Measurements from ENCODE around the gene COL5A1.

Gene COL5A1

DNA sequence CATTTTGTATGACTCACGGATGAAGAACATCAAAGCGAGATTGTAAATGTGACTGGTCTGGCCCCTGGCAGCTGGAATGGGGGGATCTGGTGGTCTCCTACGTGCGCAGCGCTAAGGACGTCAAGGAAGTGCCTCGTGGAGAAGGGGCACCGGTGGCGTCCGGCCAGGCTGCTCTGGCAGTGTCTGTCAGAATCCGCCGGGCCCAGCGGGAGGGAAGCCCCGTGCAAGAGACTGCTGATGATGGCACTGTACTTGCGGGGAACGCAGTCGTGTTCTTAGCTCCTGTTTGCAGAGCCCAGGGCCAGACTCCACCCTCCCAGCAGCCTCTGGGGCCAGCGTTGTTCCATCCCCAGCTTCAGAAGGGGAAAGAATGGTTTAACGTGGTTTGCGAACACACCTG lies 75.5 kb downstream of the COL5A1 start:
- Histone ChIP-seq H3K27me3 (replicated peaks in 2 of 5; ENCODE audit: control insufficient read depth in 4 of 5, insufficient read depth in 5 of 5, low read length in 4 of 5) (peaks cover 0 to 21% (median 4%) of the 10 kb centered on the region in 5 experiments), H3K4me3 (ENCODE audit: control insufficient read depth in 1 of 7, extremely low read depth in 1 of 7, insufficient read depth in 4 of 7, low read depth in 2 of 7, low read length in 6 of 7) (no peak overlapping the region), H3K4me1 (ENCODE audit: control extremely low read depth in 1 of 4, control insufficient read depth in 4 of 4, insufficient read depth in 4 of 4, low read length in 3 of 4) (peaks cover 0 to 3% (median 0%) of the 10 kb centered on the region in 4 experiments), H3K27ac (ENCODE audit: insufficient read depth in 1 of 2, low read depth in 1 of 2, low read length in 2 of 2, poor library complexity in 1 of 2, severe bottlenecking in 2 of 2) (no peak overlapping the region), H3K9me3 (ENCODE audit: control extremely low read depth in 1 of 5, control insufficient read depth in 4 of 5, insufficient read depth in 2 of 5, low read depth in 1 of 5, low read length in 4 of 5) (no peaks in the 10 kb centered on the region), H3K36me3 (ENCODE audit: control insufficient read depth in 4 of 4, insufficient read depth in 4 of 4, low read length in 3 of 4) (peaks cover 0 to 4% (median 0%) of the 10 kb centered on the region in 4 experiments)
- ChIA-PET POLR2A (no interaction called here), CTCF (no interaction called here)
- 95% methylated on average over 20 of the region's 20 CpGs for WGBS (ENCODE audit: insufficient coverage)
- no peak for DNase-seq

DNA sequence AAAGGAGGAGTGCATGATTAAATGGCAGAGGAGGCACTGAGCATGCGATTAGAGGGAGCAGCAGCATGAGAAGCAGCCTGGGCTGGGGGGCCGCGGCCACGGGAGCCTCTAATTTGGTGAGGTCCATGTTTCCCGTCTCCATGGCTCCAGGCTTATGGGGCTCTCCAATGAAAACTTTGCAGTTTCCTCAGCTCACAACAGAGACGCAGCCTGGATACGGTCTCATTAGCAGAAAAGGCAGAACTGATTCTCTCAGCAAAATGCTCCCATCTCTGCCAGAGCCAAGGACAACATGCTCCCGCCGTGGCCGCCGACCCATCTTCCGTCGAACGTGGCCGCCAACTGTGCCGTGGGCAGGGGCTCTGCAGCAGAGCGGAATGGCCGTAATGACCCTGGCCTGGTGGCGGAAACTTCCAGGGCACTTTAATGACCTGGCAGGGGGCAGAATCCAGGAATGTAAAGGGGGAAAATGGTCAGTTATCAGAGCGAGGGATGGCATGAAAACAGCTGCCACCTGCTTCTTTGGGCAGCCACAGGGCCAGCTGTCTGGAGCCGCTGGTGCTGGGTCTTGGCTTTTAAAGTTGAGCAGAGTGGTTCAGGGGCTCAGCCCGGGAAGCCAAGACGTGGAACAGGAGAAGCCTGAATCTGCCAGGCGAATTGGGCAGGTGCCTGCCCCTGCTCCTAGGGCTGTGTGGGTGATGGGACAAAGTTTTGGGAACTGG lies 76.5 kb downstream of the COL5A1 start:
- peaks cover 0 to 13% (median 8%) of the 10 kb centered on the region in 4 experiments for H3K4me1 ChIP-seq (ENCODE audit: control extremely low read depth in 1 of 4, control insufficient read depth in 4 of 4, insufficient read depth in 4 of 4, low read length in 3 of 4)
- H3K36me3 ChIP-seq (ENCODE audit: control insufficient read depth in 4 of 4, insufficient read depth in 4 of 4, low read length in 3 of 4) = peaks cover 0 to 3% (median 0%) of the 10 kb centered on the region in 4 experiments
- POLR2A ChIA-PET = no interaction called here

DNA sequence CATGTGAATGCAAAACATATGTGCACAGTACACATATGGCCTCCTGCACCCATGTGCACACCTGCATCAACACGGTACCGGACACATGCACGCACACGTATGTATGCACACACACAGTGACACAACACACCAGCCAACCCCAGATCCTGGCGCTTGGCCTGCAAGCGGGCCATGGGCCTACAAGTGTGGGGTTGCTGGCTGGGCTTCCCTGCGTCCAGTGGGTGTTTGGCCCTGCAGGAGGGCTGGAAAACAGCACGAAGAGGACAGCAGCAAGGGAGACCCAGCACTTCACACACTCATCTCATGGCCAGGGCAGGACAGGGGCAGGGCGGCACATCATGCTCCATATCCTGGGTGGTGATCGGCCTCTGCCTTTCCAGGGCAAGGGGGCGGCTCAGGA lies 77.7 kb downstream of the COL5A1 start:
- Histone ChIP-seq H3K9me3 (ENCODE audit: control extremely low read depth in 1 of 5, control insufficient read depth in 4 of 5, insufficient read depth in 2 of 5, low read depth in 1 of 5, low read length in 4 of 5) (no peaks in the 10 kb centered on the region), H3K27me3 (replicated peaks in 2 of 5; ENCODE audit: control insufficient read depth in 4 of 5, insufficient read depth in 5 of 5, low read length in 4 of 5) (peaks cover 0 to 26% (median 6%) of the 10 kb centered on the region in 5 experiments), H3K4me3 (ENCODE audit: control insufficient read depth in 1 of 7, extremely low read depth in 1 of 7, insufficient read depth in 4 of 7, low read depth in 2 of 7, low read length in 6 of 7) (no peak overlapping the region), H3K36me3 (ENCODE audit: control insufficient read depth in 4 of 4, insufficient read depth in 4 of 4, low read length in 3 of 4) (no peaks in the 10 kb centered on the region), H3K4me1 (ENCODE audit: control extremely low read depth in 1 of 4, control insufficient read depth in 4 of 4, insufficient read depth in 4 of 4, low read length in 3 of 4) (peaks cover 0 to 25% (median 21%) of the 10 kb centered on the region in 4 experiments), H3K27ac (ENCODE audit: insufficient read depth in 1 of 2, low read depth in 1 of 2, low read length in 2 of 2, poor library complexity in 1 of 2, severe bottlenecking in 2 of 2) (no peak overlapping the region)
- WGBS (ENCODE audit: insufficient coverage) = 98% methylated on average over 9 of the region's 11 CpGs
- ChIA-PET POLR2A (no interaction called here), CTCF (no interaction called here)
- no peak for DNase-seq

More for the DNA sequence above, 76.5 kb downstream of the COL5A1 start:
- H3K9me3 ChIP-seq (ENCODE audit: control extremely low read depth in 1 of 5, control insufficient read depth in 4 of 5, insufficient read depth in 2 of 5, low read depth in 1 of 5, low read length in 4 of 5) = no peaks in the 10 kb centered on the region
- H3K4me3 ChIP-seq (ENCODE audit: control insufficient read depth in 1 of 7, extremely low read depth in 1 of 7, insufficient read depth in 4 of 7, low read depth in 2 of 7, low read length in 6 of 7) = no peak overlapping the region
- 94% methylated on average over 15 of the region's 24 CpGs for WGBS (ENCODE audit: insufficient coverage)
- H3K27me3 ChIP-seq (replicated peaks in 2 of 5; ENCODE audit: control insufficient read depth in 4 of 5, insufficient read depth in 5 of 5, low read length in 4 of 5) = peaks cover 0 to 26% (median 6%) of the 10 kb centered on the region in 5 experiments
- H3K27ac ChIP-seq (ENCODE audit: insufficient read depth in 1 of 2, low read depth in 1 of 2, low read length in 2 of 2, poor library complexity in 1 of 2, severe bottlenecking in 2 of 2) = no peak overlapping the region
- DNase-seq = no peak
- CTCF ChIA-PET = no interaction called here

DNA sequence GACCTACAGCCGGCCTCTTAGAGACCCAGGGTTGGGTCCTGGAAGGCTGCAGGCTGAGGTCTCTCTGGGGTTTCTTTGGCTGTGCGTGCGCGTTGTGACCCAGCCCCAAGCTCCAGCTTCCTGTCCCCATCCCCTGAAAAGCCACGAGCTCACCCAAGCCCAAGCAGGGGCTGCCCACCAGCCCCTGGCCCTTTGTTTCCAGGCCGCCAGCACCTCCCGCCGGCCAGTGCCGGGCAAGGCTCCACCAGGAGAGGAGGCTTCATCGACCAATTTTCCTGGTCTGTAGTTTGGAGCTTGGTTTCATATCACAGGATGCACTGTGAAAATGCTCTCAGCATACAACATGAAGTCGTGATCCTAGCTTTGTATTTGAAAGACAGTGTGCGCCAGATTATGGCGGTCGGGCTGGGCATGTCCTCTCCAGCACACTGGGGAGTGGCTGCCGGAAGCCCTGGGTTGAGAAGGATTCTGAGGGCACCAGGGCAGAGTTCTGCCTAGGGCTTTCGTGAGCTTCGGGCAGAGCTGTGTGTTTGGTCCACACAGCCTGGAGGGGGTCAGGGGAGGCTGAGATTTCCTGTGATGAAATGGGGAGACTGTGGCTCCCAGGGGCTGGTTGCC lies 78.6 kb downstream of the COL5A1 start:
- Histone ChIP-seq H3K27ac (ENCODE audit: insufficient read depth in 1 of 2, low read depth in 1 of 2, low read length in 2 of 2, poor library complexity in 1 of 2, severe bottlenecking in 2 of 2) (no peak overlapping the region), H3K9me3 (ENCODE audit: control extremely low read depth in 1 of 5, control insufficient read depth in 4 of 5, insufficient read depth in 2 of 5, low read depth in 1 of 5, low read length in 4 of 5) (no peaks in the 10 kb centered on the region), H3K4me1 (ENCODE audit: control extremely low read depth in 1 of 4, control insufficient read depth in 4 of 4, insufficient read depth in 4 of 4, low read length in 3 of 4) (peaks cover 1 to 34% (median 30%) of the 10 kb centered on the region in 4 experiments), H3K27me3 (replicated peaks in 2 of 5; ENCODE audit: control insufficient read depth in 4 of 5, insufficient read depth in 5 of 5, low read length in 4 of 5) (peaks cover 0 to 26% (median 6%) of the 10 kb centered on the region in 5 experiments), H3K4me3 (ENCODE audit: control insufficient read depth in 1 of 7, extremely low read depth in 1 of 7, insufficient read depth in 4 of 7, low read depth in 2 of 7, low read length in 6 of 7) (no peak overlapping the region), H3K36me3 (ENCODE audit: control insufficient read depth in 4 of 4, insufficient read depth in 4 of 4, low read length in 3 of 4) (no peaks in the 10 kb centered on the region)
- ChIA-PET CTCF (interaction anchor here (1.8 kb wide), 1 partner anchor 23 kb away, joined by 8 read pairs; no protein-coding TSS in a partner anchor), POLR2A (no interaction called here)
- DNase-seq = no peak
- WGBS (ENCODE audit: insufficient coverage) = 89% methylated on average over 15 of the region's 17 CpGs

DNA sequence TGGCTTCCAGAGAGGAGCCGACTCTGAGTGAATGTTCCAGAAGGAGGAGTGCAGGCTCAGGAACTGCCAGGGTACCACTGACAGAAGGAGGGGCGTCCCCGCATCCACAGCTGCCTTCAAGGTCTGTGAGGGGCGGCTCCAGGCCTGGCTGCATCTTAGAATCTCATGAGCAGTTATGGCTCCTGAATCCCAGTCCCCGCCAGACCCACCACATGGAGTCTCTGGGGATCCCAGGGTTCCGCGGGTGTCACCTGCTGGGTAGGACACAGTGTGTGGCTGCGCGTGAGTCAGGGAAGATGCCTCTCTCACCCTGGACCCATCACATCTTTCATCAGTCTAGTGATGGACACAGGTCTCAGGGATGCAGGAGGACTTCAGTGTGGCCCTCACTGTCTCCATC lies 79.2 kb downstream of the COL5A1 start:
- 97% methylated on average over 9 of the region's 9 CpGs for WGBS (ENCODE audit: insufficient coverage)
- Histone ChIP-seq H3K27me3 (replicated peaks in 2 of 5; ENCODE audit: control insufficient read depth in 4 of 5, insufficient read depth in 5 of 5, low read length in 4 of 5) (peaks cover 0 to 26% (median 6%) of the 10 kb centered on the region in 5 experiments), H3K4me1 (ENCODE audit: control extremely low read depth in 1 of 4, control insufficient read depth in 4 of 4, insufficient read depth in 4 of 4, low read length in 3 of 4) (peaks cover 4 to 40% (median 35%) of the 10 kb centered on the region in 4 experiments), H3K9me3 (ENCODE audit: control extremely low read depth in 1 of 5, control insufficient read depth in 4 of 5, insufficient read depth in 2 of 5, low read depth in 1 of 5, low read length in 4 of 5) (no peaks in the 10 kb centered on the region), H3K4me3 (ENCODE audit: control insufficient read depth in 1 of 7, extremely low read depth in 1 of 7, insufficient read depth in 4 of 7, low read depth in 2 of 7, low read length in 6 of 7) (no peak overlapping the region), H3K27ac (ENCODE audit: insufficient read depth in 1 of 2, low read depth in 1 of 2, low read length in 2 of 2, poor library complexity in 1 of 2, severe bottlenecking in 2 of 2) (no peak overlapping the region), H3K36me3 (ENCODE audit: control insufficient read depth in 4 of 4, insufficient read depth in 4 of 4, low read length in 3 of 4) (no peaks in the 10 kb centered on the region)
- ChIA-PET CTCF (interaction anchor here (1.8 kb wide), 1 partner anchor 23 kb away, joined by 8 read pairs; no protein-coding TSS in a partner anchor), POLR2A (interaction anchor here (0.6 kb wide), 1 partner anchor 17 kb away, joined by 3 read pairs; no protein-coding TSS in a partner anchor)
- no peak for DNase-seq

DNA sequence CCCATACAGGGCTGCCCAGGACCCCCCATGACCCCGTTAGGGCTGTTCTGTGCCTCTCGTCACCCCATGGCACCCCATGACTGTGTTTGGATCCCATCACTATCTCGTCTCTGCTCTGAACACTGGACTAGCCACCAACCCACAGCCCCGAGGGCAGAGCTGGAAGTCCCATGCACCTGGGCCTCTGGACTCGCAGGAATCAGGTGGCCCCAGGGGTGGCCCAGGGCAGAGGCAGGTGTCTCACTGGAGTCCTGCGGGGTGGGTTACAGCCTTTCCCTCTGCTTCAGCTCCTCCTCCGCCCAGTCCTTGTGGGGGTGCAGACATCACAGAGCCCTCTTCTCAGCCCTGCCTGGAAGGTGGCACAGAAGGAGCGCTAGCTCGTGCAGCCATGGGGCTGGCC lies 79.7 kb downstream of the COL5A1 start:
- WGBS (ENCODE audit: insufficient coverage) = 98% methylated on average over 8 of the region's 9 CpGs
- H3K9me3 ChIP-seq (ENCODE audit: control extremely low read depth in 1 of 5, control insufficient read depth in 4 of 5, insufficient read depth in 2 of 5, low read depth in 1 of 5, low read length in 4 of 5) = no peaks in the 10 kb centered on the region
- no peaks in the 10 kb centered on the region for H3K36me3 ChIP-seq (ENCODE audit: control insufficient read depth in 4 of 4, insufficient read depth in 4 of 4, low read length in 3 of 4)
- H3K4me1 ChIP-seq (ENCODE audit: control extremely low read depth in 1 of 4, control insufficient read depth in 4 of 4, insufficient read depth in 4 of 4, low read length in 3 of 4) = peaks cover 4 to 45% (median 40%) of the 10 kb centered on the region in 4 experiments
- DNase-seq = no peak
- ChIA-PET POLR2A (interaction anchor here (0.6 kb wide), 1 partner anchor 17 kb away, joined by 3 read pairs; no protein-coding TSS in a partner anchor), CTCF (interaction anchor here (1.8 kb wide), 1 partner anchor 24 kb away, joined by 8 read pairs; no protein-coding TSS in a partner anchor)
- peaks cover 0 to 26% (median 6%) of the 10 kb centered on the region in 5 experiments for H3K27me3 ChIP-seq (replicated peaks in 2 of 5; ENCODE audit: control insufficient read depth in 4 of 5, insufficient read depth in 5 of 5, low read length in 4 of 5)
- no peak overlapping the region for H3K4me3 ChIP-seq (ENCODE audit: control insufficient read depth in 1 of 7, extremely low read depth in 1 of 7, insufficient read depth in 4 of 7, low read depth in 2 of 7, low read length in 6 of 7)
- no peak overlapping the region for H3K27ac ChIP-seq (ENCODE audit: insufficient read depth in 1 of 2, low read depth in 1 of 2, low read length in 2 of 2, poor library complexity in 1 of 2, severe bottlenecking in 2 of 2)

All from common myeloid progenitor, CD34-positive (primary cell).